GM18508 (cell line): ENCODE data around the gene ITPR2.
"Not testable (repeated sequence)": the region's sequence is repeated elsewhere in the genome, so short reads cannot be mapped to it uniquely, and the experiment has no call there.

Experiments used
- ATAC-seq: cut with Tn5 transposase; IDR thresholded peaks from one replicate; pipeline ENCODE4 v1.9.1; 2021; ENCODE audit warnings: moderate number of reproducible peaks; ENCODE audit not compliant: insufficient read depth, unreplicated experiment

Gene ITPR2

DNA sequence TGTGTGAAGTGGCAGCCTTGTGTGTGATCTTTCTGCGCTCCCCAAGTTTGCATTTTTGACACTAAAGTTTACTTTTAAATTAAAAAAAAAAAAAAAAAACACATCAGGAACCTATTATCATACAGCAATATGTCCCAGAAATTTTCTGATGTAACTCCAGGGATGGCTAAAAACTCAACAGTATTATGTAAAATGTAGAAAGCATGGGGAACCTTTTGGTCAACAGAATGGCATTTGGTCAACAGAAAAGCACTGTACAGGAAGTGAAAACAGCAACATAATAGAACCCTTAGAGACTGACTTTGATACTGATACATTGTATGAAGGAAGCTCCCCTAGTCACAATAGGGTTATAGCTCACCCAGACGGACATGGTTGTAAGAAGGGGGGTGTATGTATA is 224.3 kb downstream of the ITPR2 start:
- no peak for ATAC-seq

DNA sequence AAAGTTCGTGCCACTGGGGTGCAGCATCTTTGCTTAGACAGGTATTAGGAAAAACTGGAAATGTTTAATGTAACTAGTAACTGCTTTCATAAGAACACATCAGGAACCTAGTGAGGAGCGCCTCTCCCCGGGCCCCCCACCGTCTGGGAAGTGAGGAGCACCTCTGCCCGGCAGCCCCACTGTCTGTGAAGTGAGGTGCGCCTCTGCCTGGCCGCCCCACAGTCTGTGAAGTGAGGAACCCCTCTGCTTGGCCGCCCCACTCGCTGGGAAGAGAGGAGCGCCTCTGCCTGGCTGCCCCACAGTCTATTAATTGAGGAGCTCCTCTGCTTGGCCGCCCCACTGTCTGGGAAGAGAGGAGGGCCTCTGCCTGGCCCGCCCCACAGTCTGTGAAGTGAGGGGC is 224.7 kb downstream of the ITPR2 start:
- no peak for ATAC-seq

DNA sequence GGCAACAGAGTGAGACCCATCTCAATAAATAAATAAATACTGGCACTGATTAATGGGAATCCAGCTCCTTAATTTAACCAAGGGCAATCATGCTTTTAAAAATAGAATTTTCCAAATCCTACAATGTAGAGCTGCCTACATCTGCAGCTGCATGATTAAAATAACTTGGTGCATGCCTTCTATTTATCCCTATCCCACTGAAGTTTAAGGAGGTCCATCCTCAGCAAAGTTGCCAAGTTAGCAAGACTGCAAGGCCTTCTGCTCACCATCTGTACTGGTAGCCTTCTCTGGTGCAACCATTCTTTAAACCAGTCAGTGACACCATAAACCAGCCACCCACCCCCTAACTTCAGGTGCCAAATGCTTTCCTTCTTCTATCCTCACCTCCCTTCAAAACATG is 226.1 kb downstream of the ITPR2 start:
- no peak for ATAC-seq

DNA sequence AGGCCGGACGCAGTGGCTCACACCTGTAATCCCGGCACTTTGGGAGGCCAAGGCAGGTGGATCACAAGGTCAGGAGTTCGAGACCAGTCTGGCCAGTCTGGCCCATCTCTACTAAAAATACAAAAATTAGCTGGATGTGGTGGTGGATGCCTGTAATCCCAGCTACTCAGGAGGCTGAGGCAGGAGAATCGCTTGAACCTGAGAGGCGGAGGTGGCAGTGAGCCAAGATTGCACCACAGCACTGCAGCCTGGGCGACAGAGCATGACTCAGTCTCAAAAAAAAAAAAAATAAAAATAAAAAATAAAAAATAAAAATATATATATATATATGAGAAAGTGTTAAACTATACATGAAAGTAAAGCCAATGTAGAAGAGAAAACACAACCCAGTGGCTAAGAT is 228.2 kb downstream of the ITPR2 start:
- not testable (repeated sequence) for ATAC-seq

DNA sequence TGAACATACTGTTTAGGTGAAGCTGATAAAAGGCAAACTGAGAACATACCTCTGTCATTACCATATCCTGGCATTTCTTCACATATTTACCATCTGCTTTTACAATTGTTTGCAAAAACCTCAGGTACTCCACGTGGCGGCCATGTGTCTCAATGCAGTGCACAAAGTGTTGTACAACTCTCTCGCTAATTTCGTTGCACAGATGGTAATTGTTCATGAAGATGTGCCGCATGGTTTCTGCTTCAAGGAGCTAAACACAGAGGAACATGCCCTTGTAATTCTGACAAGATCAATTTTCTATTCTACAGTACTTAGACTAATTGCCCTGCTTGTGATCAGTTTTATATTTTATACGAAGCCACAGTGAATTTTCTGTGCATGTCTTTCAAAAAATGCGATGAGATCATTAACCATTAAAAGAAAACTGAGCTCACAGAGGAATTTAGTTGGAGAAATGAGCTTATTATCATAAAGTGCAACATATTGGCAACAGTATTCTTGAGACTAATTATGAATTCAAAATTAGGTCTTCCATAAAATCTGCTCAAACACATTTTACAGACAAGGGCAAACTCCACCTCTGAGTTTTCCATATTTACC is 233.8 kb downstream of the ITPR2 start:
- ATAC-seq = no peak

DNA sequence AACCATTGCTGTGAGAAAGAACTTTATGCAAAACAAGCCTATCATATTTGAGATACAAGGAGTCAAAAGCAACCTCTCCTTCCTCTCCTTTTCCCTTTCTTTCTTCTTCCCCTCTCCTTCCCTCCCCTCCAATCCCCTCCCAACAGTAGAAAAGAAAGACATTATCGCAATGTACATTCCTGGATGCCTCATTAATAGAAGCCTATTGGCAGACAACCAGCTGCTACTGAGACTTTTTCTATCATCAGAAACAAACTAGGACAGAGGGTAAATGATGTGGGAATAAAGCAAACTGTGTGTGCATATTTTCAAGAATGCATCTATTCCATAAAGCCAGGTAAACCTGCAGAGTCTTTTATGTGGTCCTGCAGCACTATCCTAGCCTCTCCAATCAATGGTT is 237.2 kb downstream of the ITPR2 start:
- ATAC-seq = no peak

DNA sequence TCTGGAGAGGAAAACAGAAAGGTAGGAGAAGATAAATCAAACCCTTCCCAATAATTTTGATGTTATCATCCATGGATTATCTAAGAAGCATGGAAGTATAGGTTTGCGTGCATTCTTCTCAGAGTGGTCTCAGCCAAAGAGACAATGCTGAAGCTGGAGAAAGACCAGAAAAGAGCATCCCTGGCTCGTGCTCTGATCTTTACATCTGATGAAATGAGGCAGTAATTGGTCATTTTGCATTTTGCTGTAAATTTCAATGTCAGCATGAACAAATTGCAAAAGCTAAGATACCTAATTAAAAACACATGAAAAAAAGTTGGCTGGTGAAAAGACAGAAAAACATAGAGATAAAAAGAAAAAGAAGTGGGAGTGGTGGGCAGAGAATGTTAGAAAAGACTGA is 252.4 kb downstream of the ITPR2 start:
- ATAC-seq = no peak

DNA sequence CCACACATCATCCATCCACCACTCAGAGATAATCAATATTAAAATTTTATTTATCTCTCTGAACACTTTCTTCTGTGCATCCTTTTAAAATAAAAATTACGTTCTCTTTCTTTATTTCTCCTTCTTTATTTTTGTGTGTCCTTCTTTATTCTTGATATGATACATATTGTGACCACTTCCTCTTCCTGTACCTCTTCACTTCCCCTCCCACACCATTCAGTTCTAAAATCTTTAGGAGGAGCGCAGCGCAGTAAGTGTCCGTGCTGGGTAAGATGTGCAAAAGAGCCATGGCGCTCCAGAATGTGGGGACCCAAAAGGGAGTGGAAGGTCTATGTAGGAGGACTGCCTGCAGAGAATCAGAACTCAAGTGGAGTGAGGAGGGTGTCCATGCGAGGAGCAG is 256.7 kb downstream of the ITPR2 start:
- ATAC-seq = no peak

DNA sequence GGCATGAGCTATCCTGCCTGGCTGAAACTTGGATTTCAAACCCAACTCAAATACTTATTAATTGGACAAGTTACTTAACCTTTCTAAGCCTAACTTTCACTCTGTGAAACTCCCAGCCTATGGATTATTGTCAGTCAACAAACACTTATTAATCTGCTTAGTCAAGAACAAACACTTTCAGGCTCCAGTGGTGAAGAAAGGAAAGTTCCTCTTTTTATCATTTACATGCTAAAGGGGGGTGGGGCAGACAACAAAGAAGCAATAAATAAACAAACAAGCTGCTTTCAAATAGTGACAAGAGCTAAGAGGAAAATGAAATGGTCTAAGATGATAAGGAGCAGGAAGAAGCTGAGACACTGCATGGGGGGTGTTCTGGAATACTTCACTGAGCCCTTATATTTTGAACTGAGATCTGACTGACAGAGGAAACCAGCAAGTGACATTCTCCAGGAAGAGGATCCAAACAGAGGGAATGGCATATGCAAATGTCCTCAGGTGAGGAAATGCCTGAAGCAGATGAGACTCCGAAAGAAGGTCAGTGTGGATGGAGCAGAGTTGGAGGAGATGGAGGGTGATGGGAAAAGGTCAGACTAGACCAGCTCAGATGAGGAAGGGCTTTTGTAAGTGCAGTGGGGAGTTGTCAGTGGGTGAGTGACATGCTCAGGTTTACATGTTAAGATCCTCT is 259.6 kb downstream of the ITPR2 start:
- ATAC-seq = no peak

DNA sequence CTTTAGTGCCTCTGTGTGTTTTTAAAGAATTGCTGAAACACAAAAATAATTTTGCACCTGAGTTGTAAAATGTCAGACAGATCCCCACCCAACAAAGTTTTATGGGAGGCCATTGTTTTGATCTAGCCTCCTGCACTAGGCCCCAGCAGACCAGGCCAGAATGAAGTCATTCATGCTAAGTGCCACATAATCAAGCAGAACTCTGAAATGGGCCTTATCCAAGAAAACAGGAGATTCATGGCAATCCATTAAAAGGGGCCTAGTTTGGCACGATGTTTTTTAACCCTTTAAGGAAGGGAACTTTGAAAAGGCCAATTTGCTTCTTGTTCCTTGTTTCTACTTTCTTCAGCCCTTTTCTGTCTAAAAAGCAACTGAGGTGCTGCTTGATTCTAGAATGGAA is 260.9 kb downstream of the ITPR2 start:
- ATAC-seq = no peak

DNA sequence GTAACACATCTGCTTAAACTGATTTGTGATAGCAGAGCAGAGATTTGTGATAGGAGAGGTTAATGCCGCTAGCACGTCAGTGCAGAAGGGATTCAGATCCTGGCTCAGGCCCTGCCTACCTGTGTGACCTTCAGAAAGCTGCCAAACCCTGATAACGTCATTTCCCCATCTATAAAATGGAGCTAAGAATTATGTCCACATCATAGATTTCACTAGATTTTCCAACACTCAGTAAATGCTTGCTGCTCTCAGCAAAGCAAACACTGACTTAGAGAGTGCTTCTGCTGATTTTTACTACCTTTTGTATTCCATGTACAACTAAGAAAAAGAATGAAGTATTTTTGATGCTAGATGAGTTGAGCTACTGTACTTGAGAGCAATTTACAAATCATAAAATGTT is 261.4 kb downstream of the ITPR2 start:
- ATAC-seq = no peak

DNA sequence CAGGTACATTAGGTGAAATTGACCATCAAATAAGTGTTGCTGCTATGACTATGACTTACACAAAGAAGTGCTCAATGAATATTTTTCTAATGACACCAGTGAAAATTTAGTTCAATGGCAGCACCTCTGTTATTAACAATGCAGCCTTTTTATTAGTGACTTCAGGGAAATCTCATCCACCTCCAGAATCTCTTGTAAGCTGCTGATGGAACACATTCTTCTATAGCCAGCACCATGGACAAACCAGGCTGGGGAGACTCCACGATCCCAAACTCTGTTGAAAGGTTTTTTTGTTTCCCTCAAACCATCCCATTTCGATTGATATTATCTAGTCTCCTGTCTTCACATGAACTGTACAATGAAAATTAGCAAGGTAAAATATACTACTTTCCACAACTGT is 265.9 kb downstream of the ITPR2 start:
- no peak for ATAC-seq

DNA sequence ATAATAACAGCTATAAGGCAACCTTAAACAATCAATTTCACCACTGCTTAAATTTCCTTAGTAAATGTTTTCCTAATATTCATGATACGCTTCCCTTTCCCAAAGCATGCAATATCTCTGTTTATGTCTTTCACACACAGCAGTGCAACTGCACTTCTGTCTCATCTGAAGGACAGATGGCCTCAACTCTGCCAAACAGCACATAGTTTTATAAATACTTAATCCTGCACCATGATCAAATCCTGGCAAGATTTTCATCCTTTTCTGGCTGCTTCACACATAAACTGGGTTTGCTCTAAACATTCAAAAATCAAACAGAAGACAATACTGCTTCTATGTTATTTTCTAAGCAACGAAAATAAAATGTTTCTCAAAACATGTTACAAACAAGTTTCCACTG is 266.3 kb downstream of the ITPR2 start:
- no peak for ATAC-seq

DNA sequence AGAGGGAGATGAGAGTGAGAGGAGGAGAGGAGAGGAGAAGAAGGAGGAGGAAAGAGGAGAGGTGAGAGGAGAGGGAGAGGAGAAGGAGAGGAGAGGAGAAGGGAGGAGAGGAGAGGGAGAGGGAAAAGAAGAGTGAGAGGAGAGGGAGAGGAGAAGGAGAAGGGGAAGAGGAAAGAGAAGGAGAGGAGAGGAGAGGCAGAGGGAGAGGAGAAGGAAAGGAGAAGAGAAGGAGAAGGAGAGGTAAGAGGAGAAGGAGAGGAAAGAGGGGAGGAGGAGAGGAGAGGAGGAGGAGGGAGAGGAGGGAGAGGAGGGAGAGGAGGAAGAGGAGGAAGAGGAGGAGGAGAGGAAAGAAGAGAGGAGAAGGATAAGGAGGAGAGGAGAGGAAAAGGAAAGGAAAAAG is 266.8 kb downstream of the ITPR2 start:
- no peak for ATAC-seq

DNA sequence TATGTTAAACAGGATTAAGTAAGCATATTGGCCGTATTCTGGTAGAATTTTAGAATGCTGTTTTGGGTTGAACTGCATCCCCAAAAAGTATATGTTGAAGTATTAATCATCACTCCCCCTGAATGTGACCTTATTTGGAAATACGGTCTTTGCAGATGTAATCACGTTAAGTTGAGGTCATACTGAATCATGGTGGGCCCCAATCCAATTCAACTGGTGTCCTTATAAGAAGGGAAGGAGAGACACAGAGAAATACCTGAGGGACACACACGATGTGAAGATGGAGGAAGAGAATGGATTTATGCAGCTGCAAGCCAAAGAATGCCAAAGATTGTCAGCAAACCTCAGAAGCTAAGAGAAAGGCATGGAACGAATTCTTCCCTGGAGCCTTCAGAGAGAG is 268.6 kb downstream of the ITPR2 start:
- ATAC-seq = no peak

DNA sequence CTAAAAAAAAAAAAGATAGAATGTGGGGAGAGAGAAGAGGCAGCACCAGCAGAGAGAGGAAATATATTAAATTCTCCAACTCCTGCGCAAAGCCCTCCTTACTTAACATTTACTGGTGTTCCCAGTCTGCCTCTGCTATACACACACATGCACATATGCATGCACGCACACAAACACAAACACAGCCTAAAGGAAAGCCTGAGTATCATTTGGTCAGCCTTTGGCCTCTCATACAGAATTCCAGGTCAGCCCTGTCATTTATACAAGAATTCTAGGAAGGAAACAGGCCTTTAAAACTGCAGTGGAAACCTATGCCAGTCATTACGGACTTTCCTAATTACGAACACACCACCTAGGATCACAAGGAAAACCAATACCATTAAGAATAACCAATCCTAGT is 269.4 kb downstream of the ITPR2 start:
- ATAC-seq = no peak

DNA sequence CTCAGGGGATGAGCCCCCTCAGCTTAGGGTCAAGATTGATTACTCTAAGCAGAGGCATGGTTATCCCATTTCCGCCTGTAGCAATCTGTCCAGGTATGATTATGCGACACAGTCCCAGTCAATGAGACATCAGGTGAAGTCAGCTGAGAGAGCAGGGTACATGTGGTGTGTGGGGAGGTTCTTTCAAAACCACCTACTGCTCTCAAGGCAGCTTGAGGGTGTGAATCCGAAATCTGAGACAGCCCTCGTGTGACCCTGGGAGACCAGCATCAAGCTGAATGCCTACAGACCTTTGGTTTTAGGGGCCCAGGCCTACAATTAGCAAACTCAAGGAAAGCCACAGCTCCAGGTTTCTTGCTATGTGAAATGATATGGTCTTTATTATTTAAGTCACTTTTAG is 275.7 kb downstream of the ITPR2 start:
- ATAC-seq = no peak

DNA sequence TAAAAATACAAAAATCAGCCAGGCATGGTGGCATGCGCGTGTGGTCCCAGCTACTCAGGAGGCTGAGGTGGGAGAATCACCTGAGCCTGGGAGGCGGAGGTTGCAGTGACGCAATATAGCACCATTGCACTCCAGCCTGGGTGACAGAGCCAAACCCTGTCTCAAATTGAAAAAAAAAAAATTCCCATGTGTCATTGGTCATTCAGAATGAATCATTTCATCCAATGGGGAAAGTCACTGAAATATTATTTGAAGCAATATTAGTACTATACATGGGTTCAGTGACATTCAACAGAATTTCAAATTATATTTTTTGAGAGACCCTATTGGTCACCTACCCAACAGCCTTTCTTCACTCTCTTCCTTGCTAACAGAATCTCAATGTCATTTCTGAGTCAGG is 276.1 kb downstream of the ITPR2 start:
- no peak for ATAC-seq

DNA sequence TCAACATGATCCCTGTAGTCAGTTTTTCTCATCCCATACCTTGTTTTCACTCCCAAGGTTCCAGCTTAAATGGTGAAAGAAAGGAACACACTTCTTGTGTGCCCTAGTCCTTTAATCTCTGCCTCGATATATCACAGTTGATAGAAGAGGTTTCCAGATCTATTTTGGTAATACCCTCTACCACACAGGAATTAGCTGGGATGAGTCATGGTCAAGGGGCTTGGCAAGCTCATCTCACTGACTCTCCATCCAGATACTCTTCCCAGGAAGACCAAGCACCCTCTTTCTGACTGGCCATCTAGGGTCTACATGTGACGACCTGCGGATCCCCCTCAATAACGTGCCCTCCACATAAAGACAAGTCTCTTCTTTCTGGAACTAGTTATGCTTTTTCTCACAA is 277.9 kb downstream of the ITPR2 start:
- ATAC-seq = no peak

DNA sequence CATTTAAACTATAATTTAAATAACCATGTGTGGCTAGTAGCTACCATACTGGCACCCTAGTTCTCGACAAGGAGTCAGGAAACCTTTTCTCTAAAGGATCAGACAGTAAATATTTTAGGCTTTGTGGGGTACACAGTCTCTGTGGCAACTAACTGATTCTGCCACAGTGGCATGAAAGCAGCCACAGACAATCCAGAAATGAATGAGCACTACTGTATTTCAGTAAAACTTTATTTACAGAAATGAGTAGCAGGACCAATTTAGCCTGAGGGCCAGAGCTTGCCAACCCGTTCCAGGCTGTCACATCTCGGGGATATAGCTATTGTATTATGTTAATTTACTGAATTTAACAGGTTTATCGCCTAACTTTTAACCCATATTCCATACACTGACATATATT is 278.7 kb downstream of the ITPR2 start:
- no peak for ATAC-seq

DNA sequence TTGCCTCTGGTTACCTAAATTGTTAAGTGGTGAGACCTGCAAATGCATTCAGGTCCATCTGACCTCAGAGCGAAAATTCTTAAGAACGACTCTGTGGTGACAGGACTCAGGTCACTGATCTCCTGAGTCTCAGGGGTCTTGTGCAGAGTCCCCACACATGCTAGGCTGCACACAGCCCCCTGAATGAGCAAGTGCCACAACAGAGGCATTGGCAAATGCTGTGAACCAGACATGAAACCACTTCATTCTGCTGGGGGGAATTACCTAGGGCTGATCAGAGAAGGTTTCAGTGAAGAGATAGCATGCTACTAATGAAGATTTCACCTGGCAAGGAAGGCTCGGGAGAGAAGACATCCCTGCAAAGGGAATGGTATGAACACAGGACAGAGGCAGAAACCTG is 281.6 kb downstream of the ITPR2 start:
- ATAC-seq = no peak

DNA sequence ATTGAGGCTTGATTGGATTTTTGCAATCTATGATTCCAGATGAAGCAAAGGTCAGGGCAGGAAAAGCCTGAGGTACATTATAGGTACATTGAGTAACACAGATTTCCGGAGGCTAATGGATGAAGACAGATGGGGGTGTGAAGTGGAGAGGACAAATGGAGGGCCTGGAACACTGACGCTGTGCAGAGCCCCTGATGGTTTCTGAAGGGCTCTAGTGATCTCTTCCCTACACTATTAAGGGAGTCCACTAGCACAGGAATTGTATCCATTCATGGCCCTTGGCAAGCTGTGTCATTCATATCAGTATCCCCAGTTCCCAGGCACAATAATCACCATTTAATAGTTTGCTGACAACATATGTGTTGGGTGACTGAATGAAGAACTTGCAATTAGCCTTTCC is 284.8 kb downstream of the ITPR2 start:
- ATAC-seq = no peak
